Stimulated activated CD8-positive, alpha-beta memory T cell treated with anti-CD3 and anti-CD28 coated beads, Interleukin-12 subunit alpha, Interleukin-12 subunit beta, amount 100 ng/mL, for 24 hours (primary cell): ENCODE data around the gene SCFD2.

Experiments used
- DNase-seq: peaks from one replicate; pipeline ENCODE4 v3.0.0-alpha.2; 2020; ENCODE audit errors: extremely low read depth

Gene SCFD2

DNA sequence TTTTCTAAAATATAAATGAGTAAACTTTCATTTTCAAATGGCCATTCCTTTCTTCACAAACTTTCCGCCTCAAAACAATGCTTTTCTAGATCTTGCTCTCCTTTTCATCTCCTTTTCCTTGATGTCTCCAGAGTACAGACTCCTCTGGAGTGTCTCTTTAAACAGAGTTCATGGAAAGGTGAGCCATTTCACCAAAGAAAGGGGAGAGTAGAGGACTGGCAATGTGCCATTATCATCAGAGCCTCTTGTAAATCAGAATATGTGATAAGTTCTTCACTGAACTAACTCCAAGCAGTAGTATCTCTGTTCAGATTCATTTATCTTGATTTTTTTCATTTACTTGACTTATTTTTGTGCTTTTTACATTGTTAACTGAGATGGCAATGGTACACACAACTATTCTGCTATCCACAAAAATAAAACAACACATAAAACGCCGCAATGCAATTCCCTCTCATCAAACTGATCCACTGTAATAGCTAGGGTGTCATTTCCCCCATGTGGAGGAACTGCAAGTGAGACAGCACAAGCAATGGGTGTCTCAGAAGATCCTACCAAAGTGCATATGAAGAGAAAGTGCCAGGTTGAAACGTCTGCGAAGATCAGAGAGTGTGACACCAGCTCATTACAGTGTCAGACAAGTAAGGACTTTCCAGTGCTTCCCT lies 378.3 kb downstream of the SCFD2 start:
- DNase-seq: no peak

DNA sequence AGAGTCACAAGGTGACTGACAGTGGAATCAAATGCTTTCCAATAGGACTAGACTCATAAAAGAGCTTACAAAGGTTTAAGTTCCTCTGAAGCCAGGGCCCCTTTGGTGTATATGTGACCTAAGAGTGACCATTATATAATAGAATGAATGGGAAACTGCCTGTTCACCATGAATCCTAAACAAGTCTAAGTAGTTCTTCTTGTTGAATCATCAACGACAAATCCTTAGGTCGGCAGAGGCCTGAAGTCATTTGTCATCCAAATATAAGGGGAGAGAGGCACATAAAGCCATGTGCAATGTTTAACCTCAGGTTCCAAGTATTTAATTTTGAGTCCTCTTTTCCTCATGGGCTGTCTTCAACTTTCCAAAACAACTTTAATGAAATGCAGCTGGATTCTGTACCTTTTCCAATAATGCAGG lies 381.4 kb downstream of the SCFD2 start:
- no peak for DNase-seq

DNA sequence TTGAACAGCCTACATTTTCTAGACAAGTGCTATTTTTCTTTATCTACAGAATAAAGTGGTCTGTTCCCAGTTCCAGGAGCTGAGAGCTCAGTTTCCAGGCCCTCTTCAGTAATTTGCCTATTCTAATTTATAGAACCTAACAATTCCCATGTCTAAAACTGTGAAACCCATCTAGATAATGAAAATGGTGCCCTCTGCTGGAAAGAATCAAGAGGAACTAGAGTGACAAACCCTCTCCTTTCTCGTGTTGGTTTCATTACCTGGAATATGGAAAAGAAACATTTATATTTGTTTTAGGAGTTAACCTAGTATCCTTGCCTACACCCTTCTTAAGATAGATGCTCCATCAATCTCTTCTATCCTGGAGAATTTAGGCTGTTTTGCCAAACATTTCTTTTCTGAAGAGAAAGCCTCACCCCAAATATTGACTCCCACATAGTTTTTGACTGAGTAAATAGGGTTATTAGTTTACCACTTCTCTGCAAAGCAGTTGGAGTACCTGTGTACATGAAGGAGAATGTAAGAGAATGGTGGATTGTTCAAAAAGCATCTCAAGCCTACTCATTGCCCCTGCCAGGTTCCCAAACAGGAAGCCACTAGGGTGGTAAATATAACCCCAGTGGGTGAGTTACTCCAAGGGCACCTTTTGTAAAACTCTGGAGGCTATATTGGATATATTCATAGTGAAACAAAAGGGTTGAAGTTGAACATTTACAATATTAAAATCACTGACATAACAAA lies 382.1 kb downstream of the SCFD2 start:
- no peak for DNase-seq

DNA sequence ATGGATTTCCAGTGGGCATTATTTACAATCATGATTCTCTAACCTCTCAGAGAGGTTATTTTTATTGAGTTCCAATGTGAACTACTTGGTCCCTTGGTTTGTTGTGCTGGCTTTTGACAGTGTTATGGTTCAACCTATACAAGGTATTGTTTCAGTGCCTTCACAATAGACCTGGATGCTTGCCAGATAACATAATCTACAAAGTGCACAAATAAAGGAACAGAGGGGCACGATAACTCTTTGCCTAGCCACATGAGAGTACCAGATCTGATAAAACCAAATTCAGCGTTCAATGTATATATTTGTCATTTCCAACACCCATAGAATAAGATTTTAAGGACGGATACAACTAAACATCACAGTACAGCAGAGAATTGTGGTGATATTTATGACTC lies 382.9 kb downstream of the SCFD2 start:
- DNase-seq: no peak

DNA sequence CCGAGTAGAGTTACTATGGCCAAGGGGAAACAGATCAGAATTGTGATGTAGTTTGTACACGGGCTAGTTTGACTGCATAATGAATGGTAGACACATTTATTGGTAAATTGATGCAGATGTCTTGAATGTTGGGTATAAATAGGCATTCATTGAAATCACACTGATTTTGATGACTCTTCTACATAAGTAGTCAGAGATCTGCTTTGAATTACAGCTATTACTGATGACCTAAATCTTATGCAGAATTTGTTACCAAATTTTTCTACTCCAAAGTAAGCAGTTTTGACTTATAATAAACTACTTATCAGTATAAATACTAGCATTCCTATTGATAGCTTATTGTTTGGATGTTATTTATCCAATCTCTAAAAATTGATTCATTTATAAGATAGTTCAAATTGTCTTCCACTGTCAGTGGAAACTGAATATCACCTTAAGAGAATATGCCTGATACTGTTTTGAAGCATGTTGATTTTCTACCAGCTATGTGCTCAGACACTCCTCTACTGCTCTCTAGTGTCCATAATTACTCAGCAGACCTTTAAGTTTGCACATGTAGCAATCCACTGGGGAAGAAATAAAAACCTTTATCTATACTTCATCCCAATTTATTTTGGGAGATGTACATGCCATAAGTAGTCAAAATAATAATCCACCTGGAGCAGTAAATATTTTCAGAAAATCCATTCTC lies 383.5 kb downstream of the SCFD2 start:
- DNase-seq: no peak

DNA sequence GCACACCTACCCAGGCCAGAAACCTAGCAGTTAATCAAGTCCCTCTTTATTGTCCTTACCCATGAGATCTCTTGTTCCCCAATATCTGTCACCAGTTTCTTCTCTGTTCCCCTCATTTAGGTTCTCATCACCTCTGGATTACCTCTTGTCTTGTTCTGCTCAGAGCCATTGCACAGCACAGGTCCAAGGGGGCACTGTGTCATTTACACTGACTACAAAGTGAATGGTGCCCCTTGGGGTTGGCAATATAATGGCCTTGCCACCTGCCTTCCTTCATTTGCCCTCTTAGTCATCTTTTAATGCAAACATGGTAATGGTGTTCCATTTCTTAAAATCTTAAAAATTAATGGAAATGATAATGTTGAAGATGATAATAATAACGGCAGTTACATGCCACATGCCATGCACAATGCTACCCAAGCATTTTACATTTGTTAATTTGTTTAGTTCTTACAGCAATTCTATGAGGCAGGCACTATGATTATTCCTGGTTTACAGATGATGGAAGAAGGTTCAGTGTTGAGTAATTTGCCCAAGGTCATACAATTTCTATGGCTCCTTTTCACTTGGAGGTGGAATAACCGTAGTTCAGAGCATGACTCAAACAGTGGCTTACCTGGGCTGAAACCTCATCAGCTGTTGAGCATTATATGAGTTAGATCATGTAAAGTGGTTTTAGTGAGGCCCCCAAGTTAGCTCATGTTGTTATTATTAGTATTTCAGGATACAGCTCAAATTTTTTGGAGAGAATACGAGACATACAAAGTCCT lies 385.9 kb downstream of the SCFD2 start:
- no peak for DNase-seq

DNA sequence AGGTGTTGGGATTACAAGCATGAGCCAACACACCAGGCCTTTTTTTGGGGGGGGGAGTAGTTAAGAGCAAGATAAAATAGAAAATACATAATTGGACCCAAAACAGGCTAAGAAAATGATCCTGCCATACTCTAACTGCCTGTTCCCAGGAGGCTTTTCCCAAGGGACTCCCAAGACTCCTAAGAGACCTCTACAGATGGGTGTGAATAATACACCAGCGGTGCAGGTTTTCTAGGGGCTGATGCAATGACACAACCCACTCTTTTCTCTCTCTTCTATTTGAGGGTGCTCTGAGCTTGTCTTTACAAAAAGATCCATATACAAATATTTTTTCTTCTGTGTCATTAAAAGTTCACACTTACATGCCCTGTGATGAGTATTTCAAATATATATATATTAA lies 386.8 kb downstream of the SCFD2 start:
- DNase-seq: no peak

DNA sequence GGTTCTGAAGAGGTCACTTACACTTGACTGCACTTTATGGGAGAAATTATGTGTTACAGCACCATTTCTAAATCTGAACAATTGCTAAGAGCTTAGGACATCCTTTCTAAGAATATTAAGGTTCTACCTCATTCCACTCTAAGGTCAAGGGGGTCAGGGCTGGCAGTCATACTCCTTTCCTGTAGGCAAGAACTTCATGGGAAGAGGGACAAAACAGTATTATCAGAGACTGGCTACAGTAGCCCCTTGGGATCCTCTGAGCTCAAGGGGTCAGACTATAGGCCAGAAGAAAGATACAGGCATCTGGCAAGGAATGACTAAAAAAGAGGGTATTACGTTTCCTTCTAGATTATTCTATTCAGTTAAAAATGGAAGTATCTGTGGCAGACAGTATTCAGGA lies 388.6 kb downstream of the SCFD2 start:
- DNase-seq: no peak

DNA sequence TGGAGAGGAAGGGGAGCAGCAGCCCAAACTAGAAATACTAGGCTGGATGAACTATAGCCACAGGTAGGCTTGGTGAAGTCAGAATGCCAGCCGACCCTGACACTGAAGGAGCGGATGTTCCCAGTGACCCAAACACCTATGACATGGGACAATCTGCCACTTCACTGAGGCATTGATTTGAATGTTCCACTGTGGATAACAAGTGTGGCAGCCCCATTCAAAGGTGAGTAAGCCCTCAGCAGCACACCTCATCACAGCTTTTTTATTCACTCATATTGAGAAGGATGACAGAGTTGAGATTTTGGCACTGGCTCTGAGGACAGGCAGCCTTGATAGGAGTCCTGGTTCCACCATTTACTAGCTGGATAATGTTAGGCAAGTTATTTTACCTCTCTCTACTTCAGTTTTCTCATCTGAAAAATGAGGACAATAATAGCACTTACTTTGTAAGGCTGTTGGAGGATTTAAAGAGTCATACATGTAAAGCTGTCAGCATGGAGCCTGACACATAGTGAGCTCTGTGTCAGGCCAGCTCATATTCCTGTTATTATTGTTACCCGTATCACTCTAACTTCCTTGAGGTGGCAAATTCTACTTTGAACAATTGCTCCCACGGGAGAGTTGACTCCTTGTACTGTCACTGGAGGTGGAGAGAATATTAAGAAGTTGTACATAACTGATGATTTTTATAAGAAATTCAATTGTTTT lies 389.2 kb downstream of the SCFD2 start:
- no peak for DNase-seq

DNA sequence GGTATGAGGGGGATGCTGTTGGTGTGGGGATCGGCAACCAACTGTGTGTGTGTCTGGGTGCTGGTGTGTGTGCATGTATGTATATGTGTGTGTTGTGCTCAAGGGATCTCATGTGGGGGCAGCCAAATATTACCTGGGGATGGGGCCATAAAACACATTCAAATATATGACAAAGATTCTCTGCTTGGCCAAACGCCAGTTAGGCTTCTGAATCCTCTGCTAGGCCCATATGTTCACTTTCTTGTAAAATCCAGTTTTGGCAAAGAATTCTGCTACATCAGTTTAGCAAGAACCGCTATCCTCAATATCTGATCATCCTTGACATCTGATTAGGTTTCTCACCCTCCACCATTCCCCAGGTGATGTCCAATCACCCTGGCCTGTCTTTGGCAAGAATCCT lies 397.2 kb downstream of the SCFD2 start:
- DNase-seq: no peak

DNA sequence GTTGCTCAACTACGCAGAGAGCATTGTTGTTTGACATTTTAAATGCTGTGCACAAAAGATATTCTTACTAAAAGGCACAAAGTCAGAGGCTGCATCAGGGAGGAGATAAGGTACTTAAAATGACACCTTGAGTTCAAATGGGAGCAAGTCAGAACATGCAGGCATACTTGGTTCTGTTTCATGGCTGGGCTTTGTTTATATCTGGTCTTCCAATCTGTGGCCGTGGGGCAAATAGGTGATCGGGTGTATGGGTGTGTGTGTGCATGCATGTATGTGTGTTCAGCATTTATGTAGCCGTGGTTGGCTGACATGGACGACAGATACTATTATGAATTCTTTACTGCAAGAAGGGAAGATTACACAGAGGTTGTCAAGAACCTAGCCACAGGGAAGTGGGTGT lies 397.6 kb downstream of the SCFD2 start:
- no peak for DNase-seq

DNA sequence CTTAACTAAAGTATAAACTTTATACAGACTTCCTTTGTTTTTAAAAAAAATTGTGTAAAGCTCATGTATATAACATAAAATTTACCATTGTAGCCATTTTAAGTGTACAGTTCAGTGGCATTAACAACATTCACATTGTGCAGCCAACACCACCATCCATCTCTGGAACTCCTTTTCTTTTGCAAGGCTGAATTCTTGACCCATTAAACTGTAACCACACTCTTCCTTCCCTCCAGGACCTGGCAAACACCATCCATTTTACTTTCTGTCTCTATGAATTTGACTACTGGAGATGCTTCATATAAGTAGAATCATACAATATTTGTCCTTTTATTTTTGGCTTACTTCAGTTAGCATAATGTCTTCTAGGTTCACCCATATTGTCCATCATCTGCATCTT lies 399.1 kb downstream of the SCFD2 start:
- DNase-seq: no peak

DNA sequence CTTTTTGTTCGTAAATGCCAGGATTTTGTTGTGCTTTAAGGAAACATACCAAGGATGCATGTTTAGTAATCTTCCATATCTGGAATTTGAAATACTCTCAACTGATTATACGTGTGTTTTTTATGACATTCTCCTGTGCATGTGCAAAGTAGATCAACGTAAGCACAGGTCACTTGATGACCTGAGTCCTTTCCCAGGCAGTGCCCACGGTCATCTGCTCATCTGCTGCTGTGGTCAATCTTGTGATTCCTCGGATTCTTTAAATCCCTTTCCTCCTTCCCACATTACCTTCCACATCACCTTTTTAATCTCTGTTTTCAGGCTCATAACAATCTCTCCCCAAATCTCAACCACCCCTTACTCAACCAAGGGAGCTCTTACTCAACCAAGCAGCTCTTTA lies 399.7 kb downstream of the SCFD2 start:
- DNase-seq: no peak

DNA sequence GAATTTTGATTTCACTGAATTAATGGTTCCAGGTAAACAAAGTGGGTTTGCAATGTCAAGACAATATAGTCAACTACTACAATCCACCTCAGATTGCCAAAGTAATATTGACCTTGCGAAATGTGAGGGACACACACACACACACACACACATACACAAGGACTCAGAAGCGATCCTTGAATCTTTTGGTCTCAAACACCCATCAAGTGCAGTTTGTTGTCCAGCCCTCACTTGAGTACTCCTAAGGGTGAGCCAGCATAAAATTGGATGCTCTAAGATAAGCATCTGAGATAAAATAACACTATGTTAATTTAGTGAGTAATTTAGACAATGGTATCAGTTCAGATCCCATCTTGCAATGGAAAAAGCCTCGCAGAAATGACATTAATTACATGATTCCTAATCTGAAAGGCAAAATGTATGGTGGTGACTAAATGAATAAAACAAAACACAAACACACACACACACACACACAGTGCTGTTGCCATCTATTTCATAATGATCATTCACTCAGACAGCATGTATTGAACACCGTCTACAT lies 401.2 kb downstream of the SCFD2 start:
- no peak for DNase-seq

DNA sequence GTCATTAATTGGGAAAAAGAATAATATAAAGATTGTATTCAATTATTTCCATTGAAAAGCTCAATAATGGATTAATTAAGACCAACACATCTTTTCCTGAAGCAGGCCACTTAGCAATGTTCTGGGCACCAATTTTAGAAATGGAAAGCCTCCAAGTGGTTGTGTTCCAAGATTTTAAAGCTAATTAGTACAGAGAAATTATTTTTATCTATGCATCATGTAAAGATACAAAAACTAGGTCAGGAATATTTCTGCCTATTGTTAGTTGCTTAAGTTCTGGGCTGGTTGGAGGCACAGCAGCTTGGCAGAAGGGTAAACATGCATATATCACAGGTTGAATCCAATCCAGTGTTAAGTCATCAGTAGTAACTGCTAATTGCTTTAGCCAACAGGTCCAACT lies 401.9 kb downstream of the SCFD2 start:
- no peak for DNase-seq

DNA sequence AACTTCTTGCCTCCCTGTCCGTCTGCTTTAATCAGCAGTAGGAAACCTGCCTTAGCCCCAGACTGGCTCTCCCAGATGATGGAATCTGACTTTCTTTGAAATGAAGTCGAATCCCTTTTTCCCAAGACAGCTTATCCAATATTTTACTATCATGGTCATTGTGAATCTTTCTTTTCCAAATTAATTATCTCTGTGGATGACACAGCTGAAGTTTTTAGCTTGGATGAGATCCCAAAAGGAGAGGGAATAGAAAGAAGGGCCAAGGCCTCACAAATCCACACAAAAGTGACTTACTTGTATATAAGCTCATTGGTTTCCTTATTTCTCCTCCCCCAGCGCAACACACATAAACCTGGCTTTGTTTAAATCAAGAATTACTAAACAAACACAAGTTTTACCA lies 403.1 kb downstream of the SCFD2 start:
- DNase-seq: no peak

DNA sequence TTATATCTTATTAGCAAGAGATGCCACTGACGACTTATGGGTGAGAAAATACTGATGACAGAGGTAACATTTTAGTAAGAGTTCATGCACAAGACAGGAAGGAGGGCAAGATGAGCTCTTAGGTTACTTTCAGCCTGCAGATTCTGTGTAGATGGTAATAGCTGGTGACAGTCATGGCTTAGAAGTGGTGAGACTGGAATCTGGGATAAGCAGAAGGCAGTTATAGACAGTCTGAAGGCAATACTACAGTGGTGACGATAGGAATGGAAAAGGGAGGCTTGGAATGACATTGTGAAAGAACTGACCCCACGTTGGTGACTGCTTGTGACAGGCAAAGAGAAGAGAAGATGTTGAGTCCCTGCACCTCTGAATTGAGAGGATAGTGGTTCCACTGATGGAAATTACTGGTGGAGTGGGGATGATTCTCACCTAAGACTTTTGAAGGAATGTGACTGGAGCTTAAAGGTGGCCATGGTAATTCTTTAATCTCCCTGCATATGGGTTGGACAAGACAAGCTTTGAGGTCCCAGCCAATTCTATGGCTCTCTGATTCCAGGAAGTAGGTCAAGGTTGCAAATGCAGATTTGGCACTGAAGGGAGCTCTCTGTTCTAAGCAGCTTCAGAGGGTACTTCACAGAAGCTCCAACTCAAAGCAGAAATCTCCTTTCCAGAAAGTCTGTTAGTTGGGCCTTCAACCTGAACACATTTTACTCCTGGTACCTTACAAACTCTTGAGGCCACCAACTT lies 404.0 kb downstream of the SCFD2 start:
- DNase-seq: no peak

DNA sequence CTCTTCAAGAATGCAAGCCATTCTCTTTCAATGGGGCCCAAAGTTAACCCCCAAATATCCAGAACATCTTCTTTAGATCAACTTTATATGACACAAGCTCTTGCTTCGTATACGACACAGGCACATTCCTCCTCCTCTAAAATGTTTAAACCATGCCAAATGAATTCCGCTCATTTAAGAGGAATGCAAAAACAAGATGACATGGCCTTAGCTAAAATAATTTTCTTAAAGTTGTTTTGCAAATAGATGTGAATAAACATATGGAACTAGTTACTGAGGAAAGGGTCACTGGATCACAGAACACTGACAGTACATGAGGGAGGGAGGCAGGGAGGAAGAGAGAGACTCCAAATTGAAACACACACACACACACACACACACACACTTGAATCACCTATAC lies 406.3 kb downstream of the SCFD2 start:
- DNase-seq: no peak

DNA sequence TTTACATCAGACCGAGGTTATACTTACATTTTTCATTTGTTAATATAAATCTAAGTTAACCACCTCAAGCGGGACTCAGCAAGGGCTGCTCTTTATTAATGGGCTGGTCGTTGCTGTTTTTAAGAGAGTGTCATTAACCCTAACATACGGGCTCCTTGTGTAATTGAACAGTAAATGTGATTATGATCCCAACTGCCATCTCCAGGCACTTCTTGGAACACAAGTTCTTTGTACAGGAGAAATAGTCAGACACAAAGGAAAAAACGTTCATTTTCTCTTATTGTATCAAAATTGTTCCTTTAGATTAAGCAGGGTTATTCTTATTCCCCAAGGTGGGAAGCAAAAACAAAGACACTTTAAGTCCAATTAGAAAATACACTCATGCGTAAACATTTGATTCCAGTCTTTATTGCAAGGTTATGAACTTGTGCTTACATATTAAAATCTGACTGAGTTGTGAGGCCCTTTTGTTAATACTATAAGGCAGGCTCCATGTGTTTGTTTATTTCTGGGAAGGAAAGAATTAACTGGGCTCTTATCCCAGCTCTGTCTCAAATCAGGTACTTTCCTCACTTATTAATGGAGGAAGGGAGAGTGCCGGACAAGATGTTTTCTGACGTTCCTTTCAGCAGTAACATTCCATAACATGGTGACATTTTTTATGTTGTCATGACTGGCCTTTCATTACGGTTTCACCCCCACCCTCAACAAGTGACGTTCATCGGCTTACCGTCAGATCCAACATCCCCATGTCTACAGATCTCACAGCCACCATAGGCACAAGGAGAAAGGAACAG lies 407.8 kb downstream of the SCFD2 start:
- DNase-seq: no peak

DNA sequence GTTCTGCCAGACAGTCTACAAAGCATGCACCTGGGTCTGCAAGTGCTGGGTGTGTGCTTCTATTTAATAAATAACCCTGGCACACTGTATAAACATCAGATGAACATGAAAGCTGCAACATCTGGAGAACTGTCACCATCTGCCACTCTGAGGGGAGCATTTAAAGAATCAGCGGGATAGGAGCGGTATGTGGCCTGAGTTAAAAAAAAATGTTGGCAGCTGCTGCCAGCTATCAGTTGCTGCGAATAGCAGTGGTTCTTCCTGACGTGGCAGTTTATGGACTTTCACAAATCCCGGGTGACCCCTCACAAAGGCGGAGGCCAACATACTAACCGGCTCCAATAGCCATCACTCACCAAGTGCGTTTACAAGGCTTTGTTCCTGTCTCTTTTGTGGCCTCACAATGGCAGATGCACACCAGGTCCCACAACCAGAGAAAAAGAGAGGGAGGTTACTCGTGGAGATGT lies 408.6 kb downstream of the SCFD2 start:
- no peak for DNase-seq
